ENCODE data around the gene TMC5. TPM values are rescaled to one million over a fixed set of nuclear protein-coding genes. Genes with fewer than 3 reads are reported as not detected.

Gene TMC5
- total and polyA plus RNA-seq, 2 donors from 2014 or later, result 1.0 to 6.6 TPM

- Histone ChIP-seq H3K4me3 (ENCODE audit: low read length in 3 of 3) (no peak overlapping the region), H3K36me3 (ENCODE audit: control insufficient read depth in 2 of 3, insufficient read depth in 3 of 3, low read length in 3 of 3) (no peaks in the 10 kb centered on the region), H3K9ac (ENCODE audit: low read length in 3 of 3) (no peak overlapping the region), H3K27ac (ENCODE audit: low read depth in 2 of 2, low read length in 2 of 2) (no peak overlapping the region), H3K4me1 (ENCODE audit: control insufficient read depth in 2 of 3, insufficient read depth in 2 of 3, low read depth in 1 of 3, low read length in 3 of 3) (no peaks in the 10 kb centered on the region), H3K27me3 (ENCODE audit: control insufficient read depth, insufficient read depth, low read length) (no peaks in the 10 kb centered on the region), H3K9me3 (ENCODE audit: control insufficient read depth in 2 of 3, insufficient read depth in 1 of 3, low read length in 3 of 3) (no peaks in the 10 kb centered on the region)
- TF ChIP-seq, protein P1, sequence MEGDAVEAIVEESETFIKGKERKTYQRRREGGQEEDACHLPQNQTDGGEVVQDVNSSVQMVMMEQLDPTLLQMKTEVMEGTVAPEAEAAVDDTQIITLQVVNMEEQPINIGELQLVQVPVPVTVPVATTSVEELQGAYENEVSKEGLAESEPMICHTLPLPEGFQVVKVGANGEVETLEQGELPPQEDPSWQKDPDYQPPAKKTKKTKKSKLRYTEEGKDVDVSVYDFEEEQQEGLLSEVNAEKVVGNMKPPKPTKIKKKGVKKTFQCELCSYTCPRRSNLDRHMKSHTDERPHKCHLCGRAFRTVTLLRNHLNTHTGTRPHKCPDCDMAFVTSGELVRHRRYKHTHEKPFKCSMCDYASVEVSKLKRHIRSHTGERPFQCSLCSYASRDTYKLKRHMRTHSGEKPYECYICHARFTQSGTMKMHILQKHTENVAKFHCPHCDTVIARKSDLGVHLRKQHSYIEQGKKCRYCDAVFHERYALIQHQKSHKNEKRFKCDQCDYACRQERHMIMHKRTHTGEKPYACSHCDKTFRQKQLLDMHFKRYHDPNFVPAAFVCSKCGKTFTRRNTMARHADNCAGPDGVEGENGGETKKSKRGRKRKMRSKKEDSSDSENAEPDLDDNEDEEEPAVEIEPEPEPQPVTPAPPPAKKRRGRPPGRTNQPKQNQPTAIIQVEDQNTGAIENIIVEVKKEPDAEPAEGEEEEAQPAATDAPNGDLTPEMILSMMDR (IDR thresholded peaks at IDR 0.05; ENCODE audit: borderline replicate concordance, extremely low read depth, insufficient read depth), result no peak
- FAIRE-seq (no peak), DNase-seq (no peak)
- intact Hi-C loops (cut with DNase I), result no loop called here
These were observed 18.9 kb downstream of the TMC5 start for GRCh38 chr16:19436540-19436939.

GRCh38 chr16:19437280-19437679 lies 19.6 kb downstream of the TMC5 start:
- Histone ChIP-seq H3K27ac (ENCODE audit: low read depth in 2 of 2, low read length in 2 of 2) (no peak overlapping the region), H3K27me3 (ENCODE audit: control insufficient read depth, insufficient read depth, low read length) (no peaks in the 10 kb centered on the region), H3K4me1 (ENCODE audit: control insufficient read depth in 2 of 3, insufficient read depth in 2 of 3, low read depth in 1 of 3, low read length in 3 of 3) (no peaks in the 10 kb centered on the region), H3K36me3 (ENCODE audit: control insufficient read depth in 2 of 3, insufficient read depth in 3 of 3, low read length in 3 of 3) (no peaks in the 10 kb centered on the region), H3K9me3 (ENCODE audit: control insufficient read depth in 2 of 3, insufficient read depth in 1 of 3, low read length in 3 of 3) (no peaks in the 10 kb centered on the region), H3K9ac (ENCODE audit: low read length in 3 of 3) (no peak overlapping the region), H3K4me3 (ENCODE audit: low read length in 3 of 3) (no peak overlapping the region)
- FAIRE-seq, result no peak
- TF ChIP-seq, protein P1 (IDR thresholded peaks at IDR 0.05; ENCODE audit: borderline replicate concordance, extremely low read depth, insufficient read depth), result no peak
- intact Hi-C loops (cut with DNase I), result no loop called here
- DNase-seq, result no peak

- FAIRE-seq (no peak), DNase-seq (no peak)
- no peaks in the 10 kb centered on the region for H3K4me1 ChIP-seq (ENCODE audit: control insufficient read depth in 2 of 3, insufficient read depth in 2 of 3, low read depth in 1 of 3, low read length in 3 of 3)
- H3K4me3 ChIP-seq (ENCODE audit: low read length in 3 of 3), result no peak overlapping the region
- H3K9me3 ChIP-seq (ENCODE audit: control insufficient read depth in 2 of 3, insufficient read depth in 1 of 3, low read length in 3 of 3), result no peaks in the 10 kb centered on the region
- H3K9ac ChIP-seq (ENCODE audit: low read length in 3 of 3), result no peak overlapping the region
- TF ChIP-seq, protein P1 (IDR thresholded peaks at IDR 0.05; ENCODE audit: borderline replicate concordance, extremely low read depth, insufficient read depth), result no peak
- intact Hi-C loops (cut with DNase I), result no loop called here
- H3K27me3 ChIP-seq (ENCODE audit: control insufficient read depth, insufficient read depth, low read length), result no peaks in the 10 kb centered on the region
- no peaks in the 10 kb centered on the region for H3K36me3 ChIP-seq (ENCODE audit: control insufficient read depth in 2 of 3, insufficient read depth in 3 of 3, low read length in 3 of 3)
- no peak overlapping the region for H3K27ac ChIP-seq (ENCODE audit: low read depth in 2 of 2, low read length in 2 of 2)
These were observed 21.1 kb downstream of the TMC5 start for GRCh38 chr16:19438739-19439138.

GRCh38 chr16:19439483-19439882 lies 21.8 kb downstream of the TMC5 start:
- FAIRE-seq (no peak), DNase-seq (no peak)
- Histone ChIP-seq H3K27ac (ENCODE audit: low read depth in 2 of 2, low read length in 2 of 2) (no peak overlapping the region), H3K4me3 (ENCODE audit: low read length in 3 of 3) (no peak overlapping the region), H3K4me1 (ENCODE audit: control insufficient read depth in 2 of 3, insufficient read depth in 2 of 3, low read depth in 1 of 3, low read length in 3 of 3) (no peaks in the 10 kb centered on the region), H3K36me3 (ENCODE audit: control insufficient read depth in 2 of 3, insufficient read depth in 3 of 3, low read length in 3 of 3) (no peaks in the 10 kb centered on the region), H3K9me3 (ENCODE audit: control insufficient read depth in 2 of 3, insufficient read depth in 1 of 3, low read length in 3 of 3) (no peaks in the 10 kb centered on the region), H3K9ac (ENCODE audit: low read length in 3 of 3) (no peak overlapping the region), H3K27me3 (ENCODE audit: control insufficient read depth, insufficient read depth, low read length) (no peaks in the 10 kb centered on the region)
- TF ChIP-seq, protein P1 (IDR thresholded peaks at IDR 0.05; ENCODE audit: borderline replicate concordance, extremely low read depth, insufficient read depth), result no peak
- intact Hi-C loops (cut with DNase I), result no loop called here

Measured in kidney (tissue), 14 donors.